ENCODE results near the gene ATG4C.

ATG4C gene

GRCh38 chr1:62783736-62784508 is at the start of gene ATG4C (continued):
- TF ChIP-seq ZNF677 (tag by site-specific recombination; IDR thresholded peaks at IDR 0.05) (peak; percentile 71; the same call in 1 of the 2 replicates), MZF1 (tag by site-specific recombination; IDR thresholded peaks at IDR 0.05; ENCODE audit: borderline replicate concordance) (no peak), ZNF133 (tag by site-specific recombination; IDR thresholded peaks at IDR 0.05) (no peak), ZNF529 (tag by site-specific recombination; IDR thresholded peaks at IDR 0.05; ENCODE audit: insufficient replicate concordance) (no peak), ZEB2 (tag by site-specific recombination; IDR thresholded peaks at IDR 0.05) (peak; percentile 94), ZSCAN18 (tag by site-specific recombination; IDR thresholded peaks at IDR 0.05) (no peak), ZBTB6 (tag by site-specific recombination; IDR thresholded peaks at IDR 0.05) (peak; percentile 48), ZNF248 (tag by site-specific recombination; IDR thresholded peaks at IDR 0.05) (no peak), KLF1 (tag by site-specific recombination; IDR thresholded peaks at IDR 0.05) (peak; percentile 76), PRDM1 (tag by site-specific recombination; IDR thresholded peaks at IDR 0.05) (no peak), ZNF121 (tag by site-specific recombination; IDR thresholded peaks at IDR 0.05) (no peak), KLF9 (tag by site-specific recombination; IDR thresholded peaks at IDR 0.05; ENCODE audit: low read depth) (peak; percentile 48), ZNF146 (tag by site-specific recombination; IDR thresholded peaks at IDR 0.05) (0 out of 2 replicates have a peak, but pooled peaks have one; percentile 3), ZNF362 (tag by site-specific recombination; IDR thresholded peaks at IDR 0.05) (no peak), ZNF530 (tag by site-specific recombination; IDR thresholded peaks at IDR 0.05; ENCODE audit: low read depth) (no peak), ZNF747 (tag by site-specific recombination; IDR thresholded peaks at IDR 0.05) (no peak), ZNF335 (tag by site-specific recombination; conservative IDR thresholded peaks at IDR 0.05) (peak; percentile 93), ZNF843 (tag by site-specific recombination; IDR thresholded peaks at IDR 0.05) (no peak), FEZF1 (tag by site-specific recombination; IDR thresholded peaks at IDR 0.05) (no peak; the same call in 1 of the 2 replicates), YY2 (tag by site-specific recombination; IDR thresholded peaks at IDR 0.05) (peak; percentile 84), ZNF76 (tag by site-specific recombination; IDR thresholded peaks at IDR 0.05; ENCODE audit: borderline replicate concordance, low read depth) (peak; percentile 98), ZNF624 (tag by site-specific recombination; IDR thresholded peaks at IDR 0.05) (no peak), TCF7L2 (IDR thresholded peaks at IDR 0.05; ENCODE audit: borderline replicate concordance, low read depth, low read length) (no peak), ATF2 (tag by site-specific recombination; IDR thresholded peaks at IDR 0.05; ENCODE audit: low read depth) (no peak), KLF8 (tag by site-specific recombination; IDR thresholded peaks at IDR 0.05) (peak; percentile 93; the same call in 1 of the 2 replicates), ZNF707 (tag by site-specific recombination; IDR thresholded peaks at IDR 0.05) (no peak), ZNF239 (tag by site-specific recombination; IDR thresholded peaks at IDR 0.05) (no peak), ZNF157 (tag by site-specific recombination; IDR thresholded peaks at IDR 0.05) (no peak), KLF7 (tag by site-specific recombination; IDR thresholded peaks at IDR 0.05; ENCODE audit: borderline replicate concordance) (peak; percentile 97)
- TF ChIP-seq, protein P1, sequence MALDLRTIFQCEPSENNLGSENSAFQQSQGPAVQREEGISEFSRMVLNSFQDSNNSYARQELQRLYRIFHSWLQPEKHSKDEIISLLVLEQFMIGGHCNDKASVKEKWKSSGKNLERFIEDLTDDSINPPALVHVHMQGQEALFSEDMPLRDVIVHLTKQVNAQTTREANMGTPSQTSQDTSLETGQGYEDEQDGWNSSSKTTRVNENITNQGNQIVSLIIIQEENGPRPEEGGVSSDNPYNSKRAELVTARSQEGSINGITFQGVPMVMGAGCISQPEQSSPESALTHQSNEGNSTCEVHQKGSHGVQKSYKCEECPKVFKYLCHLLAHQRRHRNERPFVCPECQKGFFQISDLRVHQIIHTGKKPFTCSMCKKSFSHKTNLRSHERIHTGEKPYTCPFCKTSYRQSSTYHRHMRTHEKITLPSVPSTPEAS (tag by site-specific recombination; IDR thresholded peaks at IDR 0.05), result 0 out of 2 replicates have a peak, but pooled peaks have one; percentile 28
- TF ChIP-seq, protein P2, sequence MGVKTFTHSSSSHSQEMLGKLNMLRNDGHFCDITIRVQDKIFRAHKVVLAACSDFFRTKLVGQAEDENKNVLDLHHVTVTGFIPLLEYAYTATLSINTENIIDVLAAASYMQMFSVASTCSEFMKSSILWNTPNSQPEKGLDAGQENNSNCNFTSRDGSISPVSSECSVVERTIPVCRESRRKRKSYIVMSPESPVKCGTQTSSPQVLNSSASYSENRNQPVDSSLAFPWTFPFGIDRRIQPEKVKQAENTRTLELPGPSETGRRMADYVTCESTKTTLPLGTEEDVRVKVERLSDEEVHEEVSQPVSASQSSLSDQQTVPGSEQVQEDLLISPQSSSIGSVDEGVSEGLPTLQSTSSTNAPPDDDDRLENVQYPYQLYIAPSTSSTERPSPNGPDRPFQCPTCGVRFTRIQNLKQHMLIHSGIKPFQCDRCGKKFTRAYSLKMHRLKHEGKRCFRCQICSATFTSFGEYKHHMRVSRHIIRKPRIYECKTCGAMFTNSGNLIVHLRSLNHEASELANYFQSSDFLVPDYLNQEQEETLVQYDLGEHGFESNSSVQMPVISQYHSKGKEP (tag by site-specific recombination; IDR thresholded peaks at IDR 0.05), result peak; percentile 23; the same call in 1 of the 2 replicates
- TF ChIP-seq, protein P3, sequence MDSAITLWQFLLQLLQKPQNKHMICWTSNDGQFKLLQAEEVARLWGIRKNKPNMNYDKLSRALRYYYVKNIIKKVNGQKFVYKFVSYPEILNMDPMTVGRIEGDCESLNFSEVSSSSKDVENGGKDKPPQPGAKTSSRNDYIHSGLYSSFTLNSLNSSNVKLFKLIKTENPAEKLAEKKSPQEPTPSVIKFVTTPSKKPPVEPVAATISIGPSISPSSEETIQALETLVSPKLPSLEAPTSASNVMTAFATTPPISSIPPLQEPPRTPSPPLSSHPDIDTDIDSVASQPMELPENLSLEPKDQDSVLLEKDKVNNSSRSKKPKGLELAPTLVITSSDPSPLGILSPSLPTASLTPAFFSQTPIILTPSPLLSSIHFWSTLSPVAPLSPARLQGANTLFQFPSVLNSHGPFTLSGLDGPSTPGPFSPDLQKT (IDR thresholded peaks at IDR 0.05; ENCODE audit: borderline replicate concordance, low read depth, low read length), result no peak
